HG03520 (cell line): Measurements from ENCODE around the gene CENPV.
A peak's percentile ranks its signal among the peaks of the same experiment; 100 is the strongest.

ENCODE experiments used
- ATAC-seq: cut with Tn5 transposase; IDR thresholded peaks from one replicate; pipeline ENCODE4 v1.9.1; 2021; ENCODE audit warnings: mild to moderate bottlenecking, moderate library complexity; ENCODE audit not compliant: unreplicated experiment

The CENPV gene

GRCh38 chr17:16363749-16364536, 10.7 kb upstream of the CENPV start:
- ATAC-seq, result peak; percentile 74

- ATAC-seq, result no peak
Observed at GRCh38 chr17:16361874-16362273, 8.6 kb upstream of the CENPV start.

- ATAC-seq, result no peak
Observed at GRCh38 chr17:16358394-16358793, 5.1 kb upstream of the CENPV start.

- ATAC-seq, result no peak
Observed at GRCh38 chr17:16354585-16354984, 1.3 kb upstream of the CENPV start.

GRCh38 chr17:16352667-16353316, 477 bp downstream of the CENPV start:
- peak; percentile 42 for ATAC-seq

- ATAC-seq, result no peak
Observed at GRCh38 chr17:16352303-16352666, 984 bp downstream of the CENPV start.

- ATAC-seq, result no peak
Observed at GRCh38 chr17:16351831-16352230, 1.4 kb downstream of the CENPV start.

- ATAC-seq, result no peak
Observed at GRCh38 chr17:16349431-16349830, 3.8 kb downstream of the CENPV start.

GRCh38 chr17:16348586-16348985, 4.7 kb downstream of the CENPV start:
- no peak for ATAC-seq

GRCh38 chr17:16346721-16347271, 6.5 kb downstream of the CENPV start:
- no peak for ATAC-seq

GRCh38 chr17:16345565-16345964, 7.7 kb downstream of the CENPV start:
- no peak for ATAC-seq

GRCh38 chr17:16343569-16343968, 9.7 kb downstream of the CENPV start:
- ATAC-seq, result no peak

GRCh38 chr17:16342979-16343378, 10.3 kb downstream of the CENPV start:
- no peak for ATAC-seq

GRCh38 chr17:16339959-16340358, 13.3 kb downstream of the CENPV start:
- no peak for ATAC-seq

- ATAC-seq, result no peak
Observed at GRCh38 chr17:16339402-16339801, 13.9 kb downstream of the CENPV start.

GRCh38 chr17:16338391-16338790, 14.9 kb downstream of the CENPV start:
- ATAC-seq, result no peak

- no peak for ATAC-seq
Observed at GRCh38 chr17:16329519-16330271, 23.6 kb downstream of the CENPV start.

GRCh38 chr17:16328997-16329396, 24.3 kb downstream of the CENPV start:
- ATAC-seq, result no peak

- no peak for ATAC-seq
Observed at GRCh38 chr17:16327018-16327417, 26.3 kb downstream of the CENPV start.

- ATAC-seq, result no peak
Observed at GRCh38 chr17:16325964-16326363, 27.3 kb downstream of the CENPV start.

- ATAC-seq, result no peak
Observed at GRCh38 chr17:16322636-16323035, 30.6 kb downstream of the CENPV start.

- ATAC-seq, result no peak
Observed at GRCh38 chr17:16319969-16320368, 33.3 kb downstream of the CENPV start.
